HEK293 (cell line): ENCODE data around the gene BPIFB4.

Source experiments
- CTCF ChIA-PET: fragments of 350-600 bp; formaldehyde crosslinking; extraction: SDS; loops from one replicate; lab custom pipeline; 2021; ENCODE audit warnings: antibody characterized with exemption; lab: Yijun Ruan, JAX
- POLR2A ChIA-PET: fragments of 300-600 bp; formaldehyde crosslinking; extraction: SDS; loops from one replicate; lab custom pipeline; 2020; ENCODE audit warnings: antibody characterized with exemption, inconsistent platforms; lab: Yijun Ruan, JAX
- H3K27ac ChIP-seq: fragments of 200-500 bp; sonication (Bioruptor generic); 2 replicates; pipeline ENCODE4 v1.5.1; 2014; ENCODE audit warnings: low read depth, low read length, control low read depth, inconsistent platforms; ENCODE audit errors: extremely low read depth
- H3K36me3 ChIP-seq, 2 experiments: fragments of 200-500 bp in 1 of 2; sonication (Bioruptor generic) in 1 of 2; 1 replicate in 1 of 2; 2 replicates in 1 of 2; pipeline ENCODE4 v1.5.1; 2014 to 2017; ENCODE audit warnings: inconsistent platforms in 2 of 2, low read length in 2 of 2; ENCODE audit not compliant: control insufficient read depth in 2 of 2, insufficient read depth in 1 of 2
- H3K4me1 ChIP-seq: fragments of 200-500 bp; sonication (Bioruptor generic); 2 replicates; pipeline ENCODE4 v1.5.1; 2014; ENCODE audit warnings: mild to moderate bottlenecking, low read length, inconsistent platforms; ENCODE audit not compliant: control insufficient read depth, insufficient read depth
- H3K4me3 ChIP-seq: 2 replicates; pipeline ENCODE4 v1.5.1; 2011; ENCODE audit warnings: low read depth, mild to moderate bottlenecking, control low read depth, low read length, moderate library complexity
- H3K9me3 ChIP-seq: fragments of 200-500 bp; sonication (Bioruptor generic); 2 replicates; pipeline ENCODE4 v1.5.1; 2014; ENCODE audit warnings: low read depth, low read length, inconsistent platforms; ENCODE audit not compliant: control insufficient read depth, insufficient read depth
- HOXA7 ChIP-seq: sonication (generic); formaldehyde crosslinking; IDR thresholded peaks from 2 replicates; pipeline ENCODE4 v1.8.1; 2022; ENCODE audit warnings: missing genetic modification reagents, borderline replicate concordance
- INSM2 ChIP-seq: fragments of 450-650 bp; formaldehyde crosslinking; IDR thresholded peaks from 2 replicates; pipeline ENCODE4 v1.5.1; 2016; ENCODE audit warnings: missing biosample characterization, missing genetic modification characterization
- KLF7 ChIP-seq: fragments of 450-650 bp; formaldehyde crosslinking; IDR thresholded peaks from 2 replicates; pipeline ENCODE4 v1.5.1; 2016; ENCODE audit warnings: missing biosample characterization, missing genetic modification characterization, borderline replicate concordance
- MYNN ChIP-seq: fragments of 450-650 bp; formaldehyde crosslinking; IDR thresholded peaks from 2 replicates; pipeline ENCODE4 v1.5.1; 2016; ENCODE audit warnings: missing biosample characterization, missing genetic modification characterization, borderline replicate concordance
- PBX3 ChIP-seq: sonication (generic); formaldehyde crosslinking; IDR thresholded peaks from 2 replicates; pipeline ENCODE4 v1.8.1; 2022; ENCODE audit warnings: mild to moderate bottlenecking, moderate library complexity, missing genetic modification reagents
- ZNF121 ChIP-seq: fragments of 450-650 bp; formaldehyde crosslinking; IDR thresholded peaks from 2 replicates; pipeline ENCODE4 v1.5.1; 2016; ENCODE audit warnings: missing biosample characterization, missing genetic modification characterization
- ZNF133 ChIP-seq: fragments of 450-650 bp; formaldehyde crosslinking; IDR thresholded peaks from 2 replicates; pipeline ENCODE4 v1.5.1; 2016; ENCODE audit warnings: missing biosample characterization, missing genetic modification characterization
- ZNF146 ChIP-seq: fragments of 450-650 bp; formaldehyde crosslinking; IDR thresholded peaks from 2 replicates; pipeline ENCODE4 v1.5.1; 2016; ENCODE audit warnings: missing biosample characterization, missing genetic modification characterization
- ZNF155 ChIP-seq: fragments of 450-650 bp; formaldehyde crosslinking; IDR thresholded peaks from 2 replicates; pipeline ENCODE4 v1.5.1; 2016; ENCODE audit warnings: missing biosample characterization, missing genetic modification characterization
- ZNF18 ChIP-seq: fragments of 450-650 bp; formaldehyde crosslinking; IDR thresholded peaks from 2 replicates; pipeline ENCODE4 v1.5.1; 2016; ENCODE audit warnings: missing biosample characterization, missing genetic modification characterization
- ZNF202 ChIP-seq: fragments of 450-650 bp; formaldehyde crosslinking; IDR thresholded peaks from 2 replicates; pipeline ENCODE4 v1.5.1; 2016; ENCODE audit warnings: missing biosample characterization, missing genetic modification characterization, borderline replicate concordance
- ZNF24 ChIP-seq: fragments of 450-650 bp; formaldehyde crosslinking; IDR thresholded peaks from 2 replicates; pipeline ENCODE4 v1.5.1; 2016; ENCODE audit warnings: missing biosample characterization, missing genetic modification characterization
- ZNF324 ChIP-seq: fragments of 450-650 bp; formaldehyde crosslinking; IDR thresholded peaks from 2 replicates; pipeline ENCODE4 v1.5.1; 2016; ENCODE audit warnings: missing biosample characterization, missing genetic modification characterization
- ZNF366 ChIP-seq: fragments of 450-650 bp; formaldehyde crosslinking; conservative IDR thresholded peaks from 2 replicates; pipeline ENCODE4 v1.5.1; 2016; ENCODE audit warnings: missing biosample characterization, missing genetic modification characterization
- ZNF560 ChIP-seq: fragments of 450-650 bp; formaldehyde crosslinking; IDR thresholded peaks from 2 replicates; pipeline ENCODE4 v1.5.1; 2017; ENCODE audit warnings: missing biosample characterization, missing genetic modification characterization, borderline replicate concordance
- ZNF768 ChIP-seq: fragments of 450-650 bp; formaldehyde crosslinking; IDR thresholded peaks from 2 replicates; pipeline ENCODE4 v1.5.1; 2018; ENCODE audit warnings: missing biosample characterization, mild to moderate bottlenecking, missing genetic modification characterization
- ZNF776 ChIP-seq: fragments of 450-650 bp; formaldehyde crosslinking; IDR thresholded peaks from 2 replicates; pipeline ENCODE4 v1.5.0; 2017; ENCODE audit warnings: missing biosample characterization, missing genetic modification characterization, borderline replicate concordance
- ZNF830 ChIP-seq: fragments of 450-650 bp; IDR thresholded peaks from 2 replicates; pipeline ENCODE4 v1.5.0; 2018; ENCODE audit warnings: missing biosample characterization, missing genetic modification characterization, low read depth, mild to moderate bottlenecking, moderate library complexity
- TF ChIP-seq, protein P1 (sequence below): fragments of 450-650 bp; formaldehyde crosslinking; IDR thresholded peaks from 2 replicates; pipeline ENCODE4 v1.5.1; 2017; ENCODE audit warnings: missing biosample characterization, missing genetic modification characterization
- TF ChIP-seq, protein P2 (sequence below): fragments of 450-650 bp; formaldehyde crosslinking; IDR thresholded peaks from 2 replicates; pipeline ENCODE4 v1.5.1; 2016; ENCODE audit warnings: missing biosample characterization, missing genetic modification characterization

The BPIFB4 gene

GRCh38 chr20:33086052-33086722 lies 6.7 kb downstream of the BPIFB4 start:
- Histone ChIP-seq H3K9me3 (no peaks in the 10 kb centered on the region), H3K36me3 (no peaks in the 10 kb centered on the region), H3K4me1 (no peaks in the 10 kb centered on the region), H3K27ac (no peak overlapping the region), H3K4me3 (no peak overlapping the region)
- TF ChIP-seq ZNF121 (tag by site-specific recombination) (no peak), ZNF768 (tag by site-specific recombination) (no peak), MYNN (tag by site-specific recombination) (no peak), ZNF24 (tag by site-specific recombination) (no peak), ZNF776 (tag by site-specific recombination) (no peak), ZNF366 (tag by site-specific recombination) (no peak), ZNF133 (tag by site-specific recombination) (no peak), ZNF830 (tag by site-specific recombination) (no peak), ZNF146 (tag by site-specific recombination) (no peak), ZNF324 (no peak), ZNF560 (tag by site-specific recombination) (no peak), INSM2 (tag by site-specific recombination) (no peak), KLF7 (tag by site-specific recombination) (no peak), ZNF18 (tag by site-specific recombination) (no peak), ZNF202 (tag by site-specific recombination) (no peak), PBX3 (CRISPR knock-in tag) (no peak), HOXA7 (CRISPR knock-in tag) (no peak), ZNF155 (no peak)
- TF ChIP-seq, protein P1, sequence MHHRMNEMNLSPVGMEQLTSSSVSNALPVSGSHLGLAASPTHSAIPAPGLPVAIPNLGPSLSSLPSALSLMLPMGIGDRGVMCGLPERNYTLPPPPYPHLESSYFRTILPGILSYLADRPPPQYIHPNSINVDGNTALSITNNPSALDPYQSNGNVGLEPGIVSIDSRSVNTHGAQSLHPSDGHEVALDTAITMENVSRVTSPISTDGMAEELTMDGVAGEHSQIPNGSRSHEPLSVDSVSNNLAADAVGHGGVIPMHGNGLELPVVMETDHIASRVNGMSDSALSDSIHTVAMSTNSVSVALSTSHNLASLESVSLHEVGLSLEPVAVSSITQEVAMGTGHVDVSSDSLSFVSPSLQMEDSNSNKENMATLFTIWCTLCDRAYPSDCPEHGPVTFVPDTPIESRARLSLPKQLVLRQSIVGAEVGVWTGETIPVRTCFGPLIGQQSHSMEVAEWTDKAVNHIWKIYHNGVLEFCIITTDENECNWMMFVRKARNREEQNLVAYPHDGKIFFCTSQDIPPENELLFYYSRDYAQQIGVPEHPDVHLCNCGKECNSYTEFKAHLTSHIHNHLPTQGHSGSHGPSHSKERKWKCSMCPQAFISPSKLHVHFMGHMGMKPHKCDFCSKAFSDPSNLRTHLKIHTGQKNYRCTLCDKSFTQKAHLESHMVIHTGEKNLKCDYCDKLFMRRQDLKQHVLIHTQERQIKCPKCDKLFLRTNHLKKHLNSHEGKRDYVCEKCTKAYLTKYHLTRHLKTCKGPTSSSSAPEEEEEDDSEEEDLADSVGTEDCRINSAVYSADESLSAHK (tag by site-specific recombination): no peak
- TF ChIP-seq, protein P2, sequence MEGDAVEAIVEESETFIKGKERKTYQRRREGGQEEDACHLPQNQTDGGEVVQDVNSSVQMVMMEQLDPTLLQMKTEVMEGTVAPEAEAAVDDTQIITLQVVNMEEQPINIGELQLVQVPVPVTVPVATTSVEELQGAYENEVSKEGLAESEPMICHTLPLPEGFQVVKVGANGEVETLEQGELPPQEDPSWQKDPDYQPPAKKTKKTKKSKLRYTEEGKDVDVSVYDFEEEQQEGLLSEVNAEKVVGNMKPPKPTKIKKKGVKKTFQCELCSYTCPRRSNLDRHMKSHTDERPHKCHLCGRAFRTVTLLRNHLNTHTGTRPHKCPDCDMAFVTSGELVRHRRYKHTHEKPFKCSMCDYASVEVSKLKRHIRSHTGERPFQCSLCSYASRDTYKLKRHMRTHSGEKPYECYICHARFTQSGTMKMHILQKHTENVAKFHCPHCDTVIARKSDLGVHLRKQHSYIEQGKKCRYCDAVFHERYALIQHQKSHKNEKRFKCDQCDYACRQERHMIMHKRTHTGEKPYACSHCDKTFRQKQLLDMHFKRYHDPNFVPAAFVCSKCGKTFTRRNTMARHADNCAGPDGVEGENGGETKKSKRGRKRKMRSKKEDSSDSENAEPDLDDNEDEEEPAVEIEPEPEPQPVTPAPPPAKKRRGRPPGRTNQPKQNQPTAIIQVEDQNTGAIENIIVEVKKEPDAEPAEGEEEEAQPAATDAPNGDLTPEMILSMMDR: no peak
- CTCF ChIA-PET: interaction anchor here (1.2 to 1.4 kb wide), 3 partner anchors 9 to 184 kb away, joined by 5 to 7 read pairs (median 6); no protein-coding TSS in a partner anchor
- POLR2A ChIA-PET: no interaction called here
